GM18505 (cell line): ENCODE measurements around the gene POTEI.
A peak's percentile ranks its signal among the peaks of the same experiment; 100 is the strongest.
"Not testable (repeated sequence)": the region's sequence is repeated elsewhere in the genome, so short reads cannot be mapped to it uniquely, and the experiment has no call there.

Experiments used
- ATAC-seq: cut with Tn5 transposase; IDR thresholded peaks from one replicate; pipeline ENCODE4 v1.9.1; 2021; ENCODE audit not compliant: unreplicated experiment

POTEI gene

DNA sequence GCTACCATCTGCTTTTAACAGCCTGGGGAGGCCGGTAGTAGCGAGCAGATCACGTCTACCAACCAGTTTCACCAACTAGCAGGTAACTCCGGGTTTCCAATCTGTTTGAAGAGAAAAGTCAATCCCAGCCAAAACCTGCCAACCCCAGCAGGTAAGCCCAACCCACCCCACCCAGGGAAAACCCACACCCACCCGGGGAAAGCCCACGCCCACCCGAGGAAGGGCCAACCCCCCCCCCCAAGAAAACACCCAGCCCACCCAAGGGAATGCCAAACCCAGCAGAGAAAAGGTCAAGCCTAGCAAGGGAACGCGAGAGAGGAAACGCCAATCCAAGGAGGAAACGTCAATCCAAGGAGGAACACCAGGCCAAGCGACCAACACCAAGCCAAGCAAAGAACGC, at the start of gene POTEI:
Gene POTEI, minus strand, starts transcription at position 101 of the 400 bp plus-strand sequence. Its CDS starts 93 bp downstream, at position 8.
- not testable (repeated sequence) for ATAC-seq

- not testable (repeated sequence) for ATAC-seq
Measured at GRCh38 chr2:130556441-130556840, 47.3 kb upstream of the POTEI start.

- ATAC-seq: not testable (repeated sequence)
Measured at GRCh38 chr2:130554178-130554577, 45.0 kb upstream of the POTEI start.

- ATAC-seq: not testable (repeated sequence)
Measured at GRCh38 chr2:130549475-130549874, 40.3 kb upstream of the POTEI start.

GRCh38 chr2:130548418-130548817, 39.3 kb upstream of the POTEI start:
- not testable (repeated sequence) for ATAC-seq

- not testable (repeated sequence) for ATAC-seq
Measured at GRCh38 chr2:130544978-130545377, 35.9 kb upstream of the POTEI start.

DNA sequence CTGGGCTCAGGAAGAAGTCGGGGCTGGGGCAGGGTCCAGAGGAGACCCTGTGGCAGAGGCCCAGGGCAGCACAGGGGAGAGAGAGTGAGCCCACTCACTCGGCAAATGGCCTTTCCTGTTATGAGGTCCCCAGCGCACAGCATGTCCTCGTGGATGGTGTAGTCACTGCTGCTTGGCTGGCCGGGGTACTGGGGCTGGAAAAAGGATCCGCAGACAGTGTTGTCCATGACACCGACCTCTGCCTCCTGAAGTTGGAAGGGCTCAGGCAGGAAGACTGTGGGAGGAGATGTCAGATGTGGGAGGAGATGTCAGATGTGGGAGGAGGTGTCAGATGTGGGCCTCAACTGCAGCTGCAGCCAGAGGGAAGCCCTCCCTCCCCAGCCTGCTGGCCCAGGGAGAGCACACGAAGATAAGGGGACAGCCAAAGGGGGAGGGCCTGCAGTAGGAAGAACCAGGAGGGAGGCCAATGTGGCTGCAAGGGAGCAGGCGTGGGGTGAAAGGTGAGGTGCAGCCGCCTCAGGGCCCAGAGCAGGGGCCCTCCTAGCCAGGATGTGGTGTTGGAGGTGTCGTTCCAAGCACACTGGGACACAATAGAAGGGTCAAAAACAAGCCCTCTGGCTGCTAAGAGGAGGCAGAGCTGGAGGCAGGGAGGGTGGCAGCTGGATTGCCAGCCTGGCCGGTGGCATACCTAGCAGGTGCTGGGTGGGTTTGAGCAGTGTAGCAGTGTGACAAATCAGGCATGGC, 34.8 kb upstream of the POTEI start:
- not testable (repeated sequence) for ATAC-seq

DNA sequence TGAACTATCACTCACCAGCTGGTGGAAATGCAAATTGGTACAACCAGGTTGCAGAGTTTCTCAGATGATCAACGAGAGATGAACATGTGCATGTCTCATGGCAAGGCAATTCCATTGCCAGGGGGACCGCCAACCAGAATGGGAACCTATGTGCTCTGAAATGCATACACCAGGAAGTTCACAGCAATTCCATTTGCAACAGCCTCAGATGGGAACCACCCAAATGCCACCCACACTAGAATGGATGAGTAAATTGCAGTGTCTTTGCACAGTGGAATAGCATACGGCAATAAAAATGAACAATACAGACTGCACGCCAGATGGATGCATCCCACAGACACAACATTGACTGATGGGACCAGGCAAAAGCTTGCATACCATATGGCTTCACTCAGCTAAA, 33.7 kb upstream of the POTEI start:
- ATAC-seq: not testable (repeated sequence)

GRCh38 chr2:130538271-130538670, 29.1 kb upstream of the POTEI start:
- ATAC-seq: not testable (repeated sequence)

GRCh38 chr2:130536654-130537053, 27.5 kb upstream of the POTEI start:
- not testable (repeated sequence) for ATAC-seq

- ATAC-seq: not testable (repeated sequence)
Measured at GRCh38 chr2:130531672-130532071, 22.5 kb upstream of the POTEI start.

GRCh38 chr2:130531225-130531624, 22.1 kb upstream of the POTEI start:
- peak; percentile 68 for ATAC-seq

DNA sequence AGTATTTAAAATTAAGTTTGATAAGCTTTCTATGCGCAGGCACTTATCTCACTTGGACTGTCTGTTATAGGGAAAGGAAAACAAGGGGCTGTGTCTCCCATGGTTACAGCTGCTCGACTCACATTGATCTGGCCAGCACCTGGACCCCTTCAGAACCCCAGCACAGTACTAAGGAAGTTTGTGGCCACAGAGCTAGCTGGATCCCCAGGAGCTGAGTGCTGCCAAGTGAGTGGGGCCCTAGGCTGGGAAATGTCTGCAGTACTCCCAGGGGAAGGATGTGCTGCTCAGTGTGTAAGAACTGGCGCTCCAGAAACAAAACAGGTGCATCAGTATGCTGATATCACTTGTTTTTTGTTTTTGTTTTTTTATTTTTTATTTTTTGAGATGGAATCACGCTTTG, 21.1 kb upstream of the POTEI start:
- not testable (repeated sequence) for ATAC-seq

- not testable (repeated sequence) for ATAC-seq
Measured at GRCh38 chr2:130529545-130529944, 20.4 kb upstream of the POTEI start.

DNA sequence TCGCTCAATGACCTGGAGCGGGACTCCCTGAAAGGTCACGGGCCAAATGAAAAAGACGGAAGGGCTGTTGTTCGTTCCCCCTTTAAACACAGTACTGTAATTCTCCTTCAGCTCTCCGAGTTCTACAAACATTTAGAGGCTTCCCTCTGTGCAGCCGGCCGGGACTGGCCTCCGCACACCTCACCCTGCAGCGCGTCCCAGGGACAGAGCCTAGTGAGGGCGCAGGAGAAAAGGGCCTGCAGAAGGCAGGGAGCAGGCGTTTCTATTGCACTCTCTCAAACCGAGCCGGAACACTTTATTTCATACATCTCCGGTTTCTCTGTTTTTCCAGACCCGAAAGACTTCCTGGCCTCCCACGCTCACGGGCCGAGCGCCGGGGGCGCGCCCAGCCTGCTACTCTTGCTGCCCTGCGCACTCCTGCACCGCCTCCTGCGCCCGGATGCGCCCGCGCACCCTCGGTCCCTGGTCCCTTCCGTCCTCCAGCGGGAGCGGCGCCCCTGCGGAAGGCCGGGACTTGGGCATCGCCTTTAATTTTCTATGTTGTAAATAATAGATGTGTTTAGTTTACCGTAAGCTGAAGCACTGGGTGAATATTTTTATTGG, 18.3 kb upstream of the POTEI start:
- ATAC-seq: not testable (repeated sequence)

- not testable (repeated sequence) for ATAC-seq
Measured at GRCh38 chr2:130522390-130522789, 13.3 kb upstream of the POTEI start.

- not testable (repeated sequence) for ATAC-seq
Measured at GRCh38 chr2:130520992-130521391, 11.9 kb upstream of the POTEI start, which contains the start of gene CFC1B. Gene CFC1B, plus strand, starts transcription at chr2:130521222. Its CDS starts 263 bp downstream, at chr2:130521485.

DNA sequence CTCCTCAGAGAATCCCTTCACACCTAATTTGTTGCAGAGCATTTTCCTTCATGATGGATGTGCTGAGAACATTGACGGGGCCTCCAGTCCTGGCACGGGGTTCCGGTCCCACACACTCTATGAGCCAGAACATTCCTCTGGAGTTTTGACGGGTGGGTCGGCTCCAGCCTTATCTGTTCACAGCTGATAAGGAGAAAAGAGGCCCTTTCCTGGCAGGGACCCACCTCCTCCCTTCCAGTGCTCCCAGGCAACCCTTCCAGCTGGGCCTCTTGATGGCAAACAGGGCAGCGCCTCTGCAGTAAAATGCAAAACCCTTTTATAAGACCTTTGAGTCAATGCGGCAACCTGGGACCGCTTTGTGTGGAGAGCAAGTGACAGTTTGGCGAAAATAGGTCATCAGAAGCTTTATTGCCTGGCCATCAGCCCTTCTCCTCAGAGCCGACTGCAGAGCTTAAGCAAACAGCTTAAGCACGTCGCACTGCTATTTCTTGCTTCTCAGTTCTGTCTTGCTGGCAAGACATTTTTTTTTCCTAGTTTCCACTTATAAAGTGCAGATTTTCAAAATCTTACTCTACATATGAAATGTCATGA, 9.5 kb upstream of the POTEI start:
- ATAC-seq: not testable (repeated sequence)

DNA sequence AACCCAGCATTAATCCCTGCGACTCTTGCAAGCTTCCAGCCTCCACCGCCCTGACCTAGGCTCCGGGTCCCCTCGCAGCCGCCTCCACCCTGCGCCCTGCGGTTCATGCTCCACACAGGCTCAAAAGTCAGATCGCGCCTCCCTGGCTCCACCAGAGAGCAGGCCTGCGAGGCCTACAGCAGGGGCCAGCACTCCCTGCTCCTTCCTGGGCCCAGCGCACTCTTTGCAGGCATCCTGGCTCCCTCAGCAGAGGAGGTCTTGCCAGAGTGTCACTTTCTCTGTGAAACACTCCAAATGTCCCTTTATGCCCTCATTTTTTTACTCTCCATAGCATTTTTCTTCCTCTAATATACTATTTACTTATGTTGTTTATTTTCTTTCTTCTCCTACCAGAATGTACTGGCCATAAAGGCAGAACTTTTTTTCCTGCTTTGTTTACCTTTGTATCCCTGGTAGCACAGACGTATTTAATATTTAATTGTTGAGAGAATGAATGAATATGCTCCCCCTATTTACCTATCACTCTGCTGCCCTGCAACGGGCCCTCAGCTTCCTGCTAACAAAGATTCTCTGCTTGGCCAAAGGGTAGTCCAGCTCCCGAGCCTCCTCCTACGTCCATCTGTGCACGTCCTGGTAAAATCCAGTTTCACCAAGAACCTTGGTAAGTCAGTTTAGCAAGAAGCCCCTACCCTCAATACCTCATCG, 2.8 kb upstream of the POTEI start:
- not testable (repeated sequence) for ATAC-seq

GRCh38 chr2:130510807-130511746, 1.9 kb upstream of the POTEI start:
- not testable (repeated sequence) for ATAC-seq
